Lung (tissue), 13 donors: ENCODE measurements around the gene ABCG2. TPM values are rescaled to one million over a fixed set of nuclear protein-coding genes. Genes with fewer than 3 reads are reported as not detected.

Experiments
- ATAC-seq: fragments of 200-7000 bp; cut with Tn5 transposase; one replicate; pipeline ENCODE4 v1.9.1; 2020; ENCODE audit warnings: moderate number of reproducible peaks; ENCODE audit not compliant: insufficient read depth, low FRiP score
- DNase-seq, 3 donors: peaks; one replicate each; pipeline ENCODE4 v3.0.0-alpha.2; 2013 to 2017
- H3K27ac ChIP-seq, 2 donors: one replicate each; pipeline ENCODE4 v1.5.1; 2013; ENCODE audit warnings: mild to moderate bottlenecking in 2 of 2, moderate library complexity in 2 of 2, control low read depth in 1 of 2, inconsistent platforms in 1 of 2, low read depth in 1 of 2, low read length in 1 of 2
- H3K27me3 ChIP-seq, 3 donors: one replicate each; pipeline ENCODE4 v1.5.1; 2013; ENCODE audit warnings: low read length in 2 of 3; ENCODE audit not compliant: control insufficient read depth in 3 of 3, insufficient read depth in 3 of 3
- H3K36me3 ChIP-seq, 4 donors: one replicate each; pipeline ENCODE4 v1.5.1; 2013; ENCODE audit warnings: low read length in 4 of 4, mild to moderate bottlenecking in 1 of 4, moderate library complexity in 1 of 4; ENCODE audit not compliant: control insufficient read depth in 4 of 4, insufficient read depth in 4 of 4
- H3K4me1 ChIP-seq, 5 donors: one replicate each; pipeline ENCODE4 v1.5.1; 2013; ENCODE audit warnings: low read length in 5 of 5, mild to moderate bottlenecking in 2 of 5, moderate library complexity in 1 of 5; ENCODE audit not compliant: control insufficient read depth in 5 of 5, insufficient read depth in 5 of 5
- H3K4me3 ChIP-seq: one replicate; pipeline ENCODE4 v1.5.1; 2013; ENCODE audit warnings: mild to moderate bottlenecking, control low read depth, moderate library complexity
- H3K9ac ChIP-seq, 2 donors: one replicate each; pipeline ENCODE4 v1.5.1; 2013; ENCODE audit warnings: low read length in 2 of 2, control low read depth in 1 of 2; ENCODE audit not compliant: insufficient read depth in 1 of 2
- H3K9me3 ChIP-seq, 4 donors: one replicate each; pipeline ENCODE4 v1.5.1; 2013; ENCODE audit warnings: low read length in 3 of 4, mild to moderate bottlenecking in 1 of 4, moderate library complexity in 1 of 4; ENCODE audit not compliant: control insufficient read depth in 4 of 4, insufficient read depth in 3 of 4
- CTCF ChIP-seq: IDR thresholded peaks from 2 replicates; pipeline ENCODE4 v1.5.1; 2012; ENCODE audit warnings: mild to moderate bottlenecking; ENCODE audit errors: control extremely low read depth, extremely low read depth
- WGBS, 2 donors: extraction: QIAGEN DNeasy Blood & Tissue Kit; methylation state at CpG; one replicate each; pipeline ENCODE4 v1.1.7; 2013; 5-methylcytosine and 5-hydroxymethylcytosine counted together
- polyA plus RNA-seq, 2 donors: library from polyadenylated mRNA; stranded (reverse); fragments of 200-250 nt; gene quantifications; one replicate each; pipeline ENCODE4 v1.2.1, GENCODE V29; 2013
- small RNA-seq: library from RNA; depleted of rRNA; stranded (forward); fragments of <200 nt; gene quantifications from one replicate; pipeline ENCODE3, GENCODE V24; 2014; ENCODE audit warnings: low replicate concordance
- total RNA-seq, 2 donors: library from RNA; depleted of rRNA in 1 of 2; stranded (reverse); fragments of >200 nt in 1 of 2; gene quantifications; one replicate each; pipeline ENCODE4 v1.2.1, GENCODE V29; 2014 to 2021
- donor health status: control.
- donor health status: control.
- donor health status: Bipolar disorder and iron deficiency.
- donor health status: healthy.
- donor health status: DM: yes; HTN: yes; CAD: no.

The ABCG2 gene
- total and polyA plus RNA-seq, 4 donors: 1.0 to 15.7 (median 3.3) TPM

GRCh38 chr4:88040707-88041106, 117.7 kb downstream of the ABCG2 start:
- TF ChIP-seq CTCF: no peak
- 84 to 92% methylated on average over 3 of the region's 3 CpGs for WGBS, 2 donors
- DNase-seq: no peak
- Histone ChIP-seq H3K4me3 (no peak overlapping the region), H3K27ac (no peak overlapping the region), H3K36me3 (peaks cover 21 to 62% (median 48%) of the 10 kb centered on the region in 4 donors), H3K9me3 (no peaks in the 10 kb centered on the region), H3K27me3 (no peaks in the 10 kb centered on the region), H3K9ac (no peak overlapping the region), H3K4me1 (no peaks in the 10 kb centered on the region)
- no peak for ATAC-seq

Small RNAs within 50 kb of the gene (small RNA-seq; reads per million reads assigned to genes)
- gene RNU6-818P (not detected), gene RNU6ATAC31P (not detected)

Other genes starting within 250 kb of the ABCG2 start
- 100 to 1,000 TPM in 1 of 2 donors, 10 to 100 TPM in 1; 29.3 to 433 TPM for gene SPP1, start 182.9 kb downstream of the ABCG2 start, total RNA-seq
- gene SPP1, start 182.9 kb downstream of the ABCG2 start, polyA plus RNA-seq: 100 to 1,000 TPM in 1 of 2 donors, 1 to 10 TPM in 1; 5.4 to 196 TPM
- 10 to 100 TPM; 24.4 to 71.2 TPM for gene PKD2, start 151.0 kb downstream of the ABCG2 start, total RNA-seq
- gene PKD2, start 151.0 kb downstream of the ABCG2 start, polyA plus RNA-seq: 1 to 10 TPM; 8.5 to 9.8 TPM
- 10 to 100 TPM; 19.4 to 45.9 TPM for gene PPM1K, start 125.9 kb upstream of the ABCG2 start, total RNA-seq
- 1 to 10 TPM; 5.2 to 5.6 TPM for gene PPM1K, start 125.9 kb upstream of the ABCG2 start, polyA plus RNA-seq
- 10 to 100 TPM; 12.1 to 21.7 TPM for gene HERC6, start 220.2 kb upstream of the ABCG2 start, total RNA-seq
- 1 to 10 TPM; 3.4 to 7.9 TPM for gene HERC6, start 220.2 kb upstream of the ABCG2 start, polyA plus RNA-seq